Uterus (tissue), 4 donors: ENCODE results near the gene TAF1. TPM values are rescaled to one million over a fixed set of nuclear protein-coding genes. Genes with fewer than 3 reads are reported as not detected.

Experiments used
- DNase-seq, 2 donors: peaks; one replicate each; pipeline ENCODE4 v3.0.0-alpha.2; 2019 to 2020
- H3K27ac ChIP-seq, 2 donors: fragments of 200-600 bp; sonication (generic); 1 replicate in 1 of 2; 2 replicates in 1 of 2; pipeline ENCODE4 v1.5.1; 2016 to 2018
- H3K27me3 ChIP-seq, 2 donors: fragments of 200-600 bp; sonication (generic); one replicate each; pipeline ENCODE4 v1.5.1; 2018 to 2019; ENCODE audit warnings: control low read depth in 1 of 2
- H3K36me3 ChIP-seq, 2 donors: fragments of 200-600 bp; sonication (generic); one replicate each; pipeline ENCODE4 v1.5.1; 2019; ENCODE audit warnings: control low read depth in 1 of 2
- H3K4me1 ChIP-seq, 2 donors: fragments of 200-600 bp; sonication (generic); one replicate each; pipeline ENCODE4 v1.5.1; 2018 to 2019; ENCODE audit warnings: control low read depth in 1 of 2
- H3K4me3 ChIP-seq, 2 donors: fragments of 200-600 bp; sonication (generic); 1 replicate in 1 of 2; 2 replicates in 1 of 2; pipeline ENCODE4 v1.5.1; 2018 to 2019; ENCODE audit warnings: mild to moderate bottlenecking in 1 of 2
- H3K9me3 ChIP-seq, 2 donors: fragments of 200-600 bp; sonication (generic); one replicate each; pipeline ENCODE4 v1.5.1; 2019; ENCODE audit warnings: control low read depth in 1 of 2
- POLR2A ChIP-seq, 2 donors: fragments of 450-650 bp; IDR thresholded peaks; one replicate each; pipeline ENCODE4 v1.6.1; 2016; ENCODE audit warnings: antibody characterized with exemption in 2 of 2, mild to moderate bottlenecking in 1 of 2, moderate library complexity in 1 of 2
- intact Hi-C: fragments of 100-400 bp; cut with DNase I; formaldehyde crosslinking; loops from one replicate; pipeline ENCODE4 v1.15.1; 2023; ENCODE audit warnings: low total_unique reads
- total RNA-seq, 4 donors: library from RNA; depleted of rRNA in 3 of 4; stranded (reverse); fragments of >200 nt in 3 of 4; gene quantifications; one replicate each; pipeline versions ENCODE4 v1.1.0 to v1.2.4, GENCODE V29; 2014 to 2023
- TF ChIP-seq, protein P1 (sequence below), 4 experiments: fragments of 200-600 bp in 2 of 4; fragments of 450-650 bp in 2 of 4; sonication (generic) in 2 of 4; IDR thresholded peaks; one replicate each; pipeline ENCODE4 v1.5.1; 2016 to 2019; ENCODE audit warnings: antibody characterized with exemption in 4 of 4, mild to moderate bottlenecking in 2 of 4, moderate library complexity in 1 of 4
- donor health status: DM: yes; HTN: yes; CAD: no.

Gene TAF1
- total RNA-seq, 4 donors from 2014 or later, result 66.5 to 171 (median 102) TPM

DNA sequence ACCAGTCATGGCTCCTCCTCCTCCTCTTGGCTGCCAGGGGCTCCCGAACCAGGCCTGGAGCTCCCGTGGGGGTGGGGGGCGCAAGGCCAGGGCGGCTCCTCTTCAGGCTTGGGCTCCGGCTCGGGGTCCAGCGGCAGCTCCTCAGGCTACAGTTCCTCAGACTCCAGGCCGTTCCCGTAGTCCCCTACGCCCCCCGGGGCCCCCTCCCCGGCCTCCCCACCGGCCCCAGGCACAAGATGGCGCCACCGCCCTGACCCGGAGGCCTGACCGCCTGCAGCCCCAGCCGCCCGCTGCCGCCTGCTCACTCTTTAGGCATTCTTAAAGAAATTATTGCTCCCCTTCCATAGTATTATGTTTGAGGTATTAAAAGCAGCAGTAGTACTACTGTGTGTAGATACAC is 54.5 kb downstream of the TAF1 start:
- Histone ChIP-seq H3K27me3 (no peaks in the 10 kb centered on the region), H3K4me1 (no peaks in the 10 kb centered on the region), H3K36me3 (no peaks in the 10 kb centered on the region), H3K9me3 (no peaks in the 10 kb centered on the region), H3K27ac (no peak overlapping the region), H3K4me3 (no peak overlapping the region)
- intact Hi-C loops, result no loop called here
- no peak for DNase-seq
- TF ChIP-seq POLR2A (IDR thresholded peaks at IDR 0.05), result no peak
- TF ChIP-seq, protein P1, sequence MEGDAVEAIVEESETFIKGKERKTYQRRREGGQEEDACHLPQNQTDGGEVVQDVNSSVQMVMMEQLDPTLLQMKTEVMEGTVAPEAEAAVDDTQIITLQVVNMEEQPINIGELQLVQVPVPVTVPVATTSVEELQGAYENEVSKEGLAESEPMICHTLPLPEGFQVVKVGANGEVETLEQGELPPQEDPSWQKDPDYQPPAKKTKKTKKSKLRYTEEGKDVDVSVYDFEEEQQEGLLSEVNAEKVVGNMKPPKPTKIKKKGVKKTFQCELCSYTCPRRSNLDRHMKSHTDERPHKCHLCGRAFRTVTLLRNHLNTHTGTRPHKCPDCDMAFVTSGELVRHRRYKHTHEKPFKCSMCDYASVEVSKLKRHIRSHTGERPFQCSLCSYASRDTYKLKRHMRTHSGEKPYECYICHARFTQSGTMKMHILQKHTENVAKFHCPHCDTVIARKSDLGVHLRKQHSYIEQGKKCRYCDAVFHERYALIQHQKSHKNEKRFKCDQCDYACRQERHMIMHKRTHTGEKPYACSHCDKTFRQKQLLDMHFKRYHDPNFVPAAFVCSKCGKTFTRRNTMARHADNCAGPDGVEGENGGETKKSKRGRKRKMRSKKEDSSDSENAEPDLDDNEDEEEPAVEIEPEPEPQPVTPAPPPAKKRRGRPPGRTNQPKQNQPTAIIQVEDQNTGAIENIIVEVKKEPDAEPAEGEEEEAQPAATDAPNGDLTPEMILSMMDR (IDR thresholded peaks at IDR 0.05), result no peak

DNA sequence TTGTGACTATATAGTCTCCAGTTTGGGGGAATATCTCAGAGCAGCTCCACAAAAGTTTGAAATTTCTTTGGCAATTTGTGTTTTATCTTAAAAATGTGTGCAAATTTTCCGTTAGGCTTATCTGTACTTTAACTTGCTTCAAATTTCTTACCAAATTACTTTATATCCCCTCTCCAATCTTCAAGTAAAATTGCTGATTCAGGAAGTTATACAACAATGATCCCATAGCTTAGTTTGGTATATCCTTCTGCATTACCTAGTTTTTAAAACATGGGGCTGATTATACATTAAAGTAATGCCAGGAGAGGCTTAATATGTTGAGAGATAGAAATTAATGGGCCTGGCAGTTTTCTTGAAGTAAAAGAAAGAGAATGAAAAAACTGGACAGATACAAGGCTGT is 66.6 kb downstream of the TAF1 start:
- H3K4me1 ChIP-seq, result no peaks in the 10 kb centered on the region
- no peak for TF ChIP-seq POLR2A (IDR thresholded peaks at IDR 0.05)
- TF ChIP-seq, protein P1 (IDR thresholded peaks at IDR 0.05), result no peak

DNA sequence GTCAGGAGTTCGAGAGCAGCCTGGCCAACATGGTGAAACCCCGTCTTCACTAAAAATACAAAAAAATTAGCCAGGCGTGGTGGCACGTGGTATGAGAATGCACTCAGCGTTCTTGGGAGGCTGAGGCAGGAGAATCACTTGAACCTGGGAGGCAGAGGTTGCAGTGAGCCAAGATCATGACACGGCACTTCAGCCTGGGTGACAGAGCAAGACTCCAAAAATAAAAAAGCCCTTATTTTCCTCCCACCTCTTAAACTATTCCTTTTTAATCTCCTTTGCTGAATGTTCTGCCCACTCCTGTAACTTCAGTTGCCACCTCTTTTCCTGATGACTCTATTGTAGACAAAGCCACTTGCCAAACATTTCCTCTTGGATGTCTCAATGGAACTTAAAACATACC is 72.6 kb downstream of the TAF1 start:
- intact Hi-C loops, result no loop called here
- DNase-seq, result no peak
- no peaks in the 10 kb centered on the region for H3K27me3 ChIP-seq
- no peaks in the 10 kb centered on the region for H3K9me3 ChIP-seq
- TF ChIP-seq, protein P1 (IDR thresholded peaks at IDR 0.05), result no peak
- no peak for TF ChIP-seq POLR2A (IDR thresholded peaks at IDR 0.05)
- H3K27ac ChIP-seq, result no peak overlapping the region
- no peaks in the 10 kb centered on the region for H3K36me3 ChIP-seq
- H3K4me3 ChIP-seq, result no peak overlapping the region
- no peaks in the 10 kb centered on the region for H3K4me1 ChIP-seq

More for the DNA sequence above, 66.6 kb downstream of the TAF1 start:
- intact Hi-C loops, result no loop called here
- no peak for DNase-seq
- Histone ChIP-seq H3K27ac (no peak overlapping the region), H3K27me3 (no peaks in the 10 kb centered on the region), H3K4me3 (no peak overlapping the region), H3K36me3 (no peaks in the 10 kb centered on the region), H3K9me3 (no peaks in the 10 kb centered on the region)

DNA sequence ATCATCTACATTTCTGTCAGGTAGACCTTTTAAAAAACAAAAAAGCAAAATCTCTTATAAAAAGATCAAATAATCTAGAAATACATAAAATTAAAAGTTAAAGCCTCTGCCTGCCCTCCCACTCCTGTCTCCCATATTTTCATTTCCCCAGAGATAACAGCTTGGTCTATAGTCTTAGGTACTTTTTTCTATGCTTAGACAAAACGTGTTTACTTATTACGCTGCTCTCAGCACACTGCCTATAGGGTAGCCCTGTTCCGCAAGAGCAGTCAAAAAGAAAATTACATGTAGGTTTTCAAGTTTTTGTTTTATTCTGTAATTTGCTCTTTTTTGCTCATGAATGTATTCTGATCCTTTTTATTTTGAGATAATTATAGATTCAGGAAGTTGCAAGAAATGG is 73.3 kb downstream of the TAF1 start:
- intact Hi-C loops, result no loop called here

DNA sequence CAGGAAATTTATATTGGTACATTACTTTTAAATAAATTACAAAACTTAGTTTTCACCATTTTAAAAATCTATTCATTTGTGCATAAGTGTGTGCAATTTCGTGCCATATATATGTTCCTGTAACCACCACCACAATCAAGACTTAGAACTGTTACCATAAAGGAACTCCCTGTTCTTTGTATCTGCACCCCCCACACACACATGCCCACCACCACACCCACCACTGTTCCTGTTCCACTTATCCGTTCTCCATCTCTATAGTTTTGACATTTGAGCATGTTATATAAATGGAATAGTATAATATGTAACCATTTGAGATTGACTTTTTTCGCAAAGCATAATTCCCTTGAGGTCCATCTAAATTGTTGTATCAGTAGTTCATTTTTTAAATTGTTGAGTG is 73.7 kb downstream of the TAF1 start:
- DNase-seq, result no peak
- no peaks in the 10 kb centered on the region for H3K4me1 ChIP-seq
- H3K36me3 ChIP-seq, result no peaks in the 10 kb centered on the region
- TF ChIP-seq, protein P1 (IDR thresholded peaks at IDR 0.05), result no peak
- TF ChIP-seq POLR2A (IDR thresholded peaks at IDR 0.05), result no peak
- H3K9me3 ChIP-seq, result no peaks in the 10 kb centered on the region
- H3K4me3 ChIP-seq, result no peak overlapping the region
- intact Hi-C loops, result no loop called here
- no peak overlapping the region for H3K27ac ChIP-seq
- H3K27me3 ChIP-seq, result no peaks in the 10 kb centered on the region

More for the DNA sequence above, 73.3 kb downstream of the TAF1 start:
- no peak for DNase-seq
- Histone ChIP-seq H3K27ac (no peak overlapping the region), H3K4me3 (no peak overlapping the region), H3K36me3 (no peaks in the 10 kb centered on the region), H3K27me3 (no peaks in the 10 kb centered on the region), H3K9me3 (no peaks in the 10 kb centered on the region), H3K4me1 (no peaks in the 10 kb centered on the region)
- no peak for TF ChIP-seq POLR2A (IDR thresholded peaks at IDR 0.05)
- TF ChIP-seq, protein P1 (IDR thresholded peaks at IDR 0.05), result no peak
